DMS53 (cell line): ENCODE measurements around the gene C19orf38.
A peak's percentile ranks its signal among the peaks of the same experiment; 100 is the strongest.
"Not testable (repeated sequence)": the region's sequence is repeated elsewhere in the genome, so short reads cannot be mapped to it uniquely, and the experiment has no call there.

ENCODE experiments used
- DNase-seq: peaks from one replicate; lab custom pipeline; 2025; lab: John Stamatoyannopoulos, UW

The C19orf38 gene

GRCh38 chr19:10823690-10824089 is 24.5 kb upstream of the C19orf38 start:
- DNase-seq = no peak

- no peak for DNase-seq
Measured at GRCh38 chr19:10826231-10826630, 22.0 kb upstream of the C19orf38 start.

GRCh38 chr19:10826846-10827245 is 21.4 kb upstream of the C19orf38 start:
- no peak for DNase-seq

- DNase-seq = peak; percentile 30
Measured at GRCh38 chr19:10828981-10829821, 19.0 kb upstream of the C19orf38 start.

GRCh38 chr19:10829967-10830366 is 18.2 kb upstream of the C19orf38 start:
- no peak for DNase-seq

- no peak for DNase-seq
Measured at GRCh38 chr19:10830370-10830769, 17.8 kb upstream of the C19orf38 start.

GRCh38 chr19:10830931-10831779 is 17.1 kb upstream of the C19orf38 start:
- DNase-seq = no peak

- DNase-seq = no peak
Measured at GRCh38 chr19:10831987-10832938, 16.0 kb upstream of the C19orf38 start.

- DNase-seq = no peak
Measured at GRCh38 chr19:10832939-10833296, 15.3 kb upstream of the C19orf38 start.

- peak; percentile 54 for DNase-seq
Measured at GRCh38 chr19:10835089-10835753, 13.0 kb upstream of the C19orf38 start.

GRCh38 chr19:10835754-10836478 is 12.3 kb upstream of the C19orf38 start, which contains the start of gene TMED1:
Gene TMED1, minus strand, starts transcription at chr19:10836212. Its CDS starts 21 bp downstream, at chr19:10836191.
- DNase-seq = peak; percentile 100

- DNase-seq = peak; percentile 95
Measured at GRCh38 chr19:10836479-10837330, 11.5 kb upstream of the C19orf38 start.

GRCh38 chr19:10837649-10838048 is 10.6 kb upstream of the C19orf38 start:
- not testable (repeated sequence) for DNase-seq

GRCh38 chr19:10838377-10838776 is 9.8 kb upstream of the C19orf38 start:
- no peak for DNase-seq

- no peak for DNase-seq
Measured at GRCh38 chr19:10839114-10840050, 8.8 kb upstream of the C19orf38 start.

GRCh38 chr19:10842788-10843187 is 5.4 kb upstream of the C19orf38 start:
- DNase-seq = no peak

GRCh38 chr19:10846500-10847202 is 1.6 kb upstream of the C19orf38 start:
- no peak for DNase-seq

GRCh38 chr19:10850631-10851030 is 2.4 kb downstream of the C19orf38 start:
- DNase-seq = no peak
